ENCODE results near the gene MX1.

- TF ChIP-seq CTCF (IDR thresholded peaks at IDR 0.05) (no peak), POLR2A (IDR thresholded peaks at IDR 0.05) (no peak), POLR2AphosphoS5 (IDR thresholded peaks at IDR 0.05; ENCODE audit: insufficient read depth in 1 of 2, low read depth in 1 of 2) (no peak)
These were observed 26.7 kb upstream of the MX1 start for GRCh38 chr21:41399246-41399800.
